ENCODE data around the gene CACUL1.
"Not testable (repeated sequence)": the region's sequence is repeated elsewhere in the genome, so short reads cannot be mapped to it uniquely, and the experiment has no call there.

Gene CACUL1

DNA sequence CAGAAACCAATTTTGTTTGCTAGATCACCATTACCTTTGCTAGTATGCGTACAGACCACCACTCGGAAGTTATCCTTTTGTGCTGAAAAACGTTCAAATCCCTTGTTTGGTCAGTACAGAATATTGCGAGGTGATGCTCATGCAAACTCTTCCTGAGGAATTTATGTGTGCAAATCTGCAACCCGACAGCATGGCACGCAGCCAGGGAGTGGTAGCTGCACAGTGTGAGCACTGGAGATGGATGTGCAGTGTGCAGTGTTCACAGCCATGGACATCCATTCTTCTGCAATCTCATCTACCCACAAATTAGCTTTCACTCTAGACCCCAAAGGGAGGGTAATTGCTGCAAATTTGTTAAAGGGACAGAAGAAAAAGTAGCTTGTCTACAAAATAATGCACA is 72.2 kb downstream of the CACUL1 start:
- no peak for DNase-seq

DNA sequence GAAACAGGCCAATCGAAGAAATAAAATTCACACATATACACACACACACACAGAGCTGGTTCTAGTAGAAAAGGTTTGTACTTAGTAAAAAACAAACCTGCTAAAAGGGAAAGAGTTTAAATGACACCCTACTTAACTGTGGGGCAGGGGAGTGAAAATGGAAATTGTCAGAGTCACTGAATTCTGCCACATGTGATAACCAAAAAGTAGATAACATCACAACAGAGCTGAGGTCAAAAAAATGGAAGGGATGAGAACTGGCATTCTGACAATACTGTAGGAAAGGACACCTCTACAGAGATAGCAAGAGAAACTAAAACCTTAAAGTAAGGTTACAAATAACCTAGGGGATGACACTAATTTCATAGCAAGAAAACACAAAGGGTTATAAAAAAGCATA is 74.6 kb downstream of the CACUL1 start:
- DNase-seq, result no peak

DNA sequence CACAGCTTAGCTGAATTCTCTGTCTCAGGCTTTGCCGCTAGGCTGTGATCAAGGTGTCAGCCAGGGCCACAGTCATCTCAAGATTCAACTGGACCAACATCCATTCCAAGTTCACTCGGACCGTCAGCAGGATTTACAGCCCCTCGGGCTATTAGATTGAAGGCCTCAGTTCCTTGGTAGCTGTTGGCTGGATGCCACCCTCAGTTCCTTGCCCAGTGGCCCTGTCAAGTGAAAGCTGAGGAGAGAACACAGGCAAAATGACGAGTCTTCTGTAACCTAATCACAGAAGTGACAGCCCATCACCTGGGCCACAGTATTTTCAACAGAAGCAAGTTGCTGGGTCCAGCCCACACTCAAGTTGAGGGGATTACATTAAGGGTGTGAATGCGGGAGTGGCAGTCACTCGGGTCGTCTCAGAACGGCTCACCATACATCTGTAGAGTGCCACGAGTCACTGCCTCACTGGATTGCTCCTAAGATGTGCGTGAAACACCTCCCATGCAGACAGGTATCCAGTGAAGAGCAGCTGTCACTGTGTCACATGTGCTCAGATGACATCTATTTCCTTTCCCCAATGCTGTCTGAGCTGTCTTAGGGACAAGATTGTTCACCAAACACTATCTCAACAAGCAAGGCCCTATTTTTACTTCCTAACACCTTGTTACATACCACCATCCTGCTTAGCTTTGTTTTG is 80.4 kb downstream of the CACUL1 start:
- DNase-seq, result no peak

DNA sequence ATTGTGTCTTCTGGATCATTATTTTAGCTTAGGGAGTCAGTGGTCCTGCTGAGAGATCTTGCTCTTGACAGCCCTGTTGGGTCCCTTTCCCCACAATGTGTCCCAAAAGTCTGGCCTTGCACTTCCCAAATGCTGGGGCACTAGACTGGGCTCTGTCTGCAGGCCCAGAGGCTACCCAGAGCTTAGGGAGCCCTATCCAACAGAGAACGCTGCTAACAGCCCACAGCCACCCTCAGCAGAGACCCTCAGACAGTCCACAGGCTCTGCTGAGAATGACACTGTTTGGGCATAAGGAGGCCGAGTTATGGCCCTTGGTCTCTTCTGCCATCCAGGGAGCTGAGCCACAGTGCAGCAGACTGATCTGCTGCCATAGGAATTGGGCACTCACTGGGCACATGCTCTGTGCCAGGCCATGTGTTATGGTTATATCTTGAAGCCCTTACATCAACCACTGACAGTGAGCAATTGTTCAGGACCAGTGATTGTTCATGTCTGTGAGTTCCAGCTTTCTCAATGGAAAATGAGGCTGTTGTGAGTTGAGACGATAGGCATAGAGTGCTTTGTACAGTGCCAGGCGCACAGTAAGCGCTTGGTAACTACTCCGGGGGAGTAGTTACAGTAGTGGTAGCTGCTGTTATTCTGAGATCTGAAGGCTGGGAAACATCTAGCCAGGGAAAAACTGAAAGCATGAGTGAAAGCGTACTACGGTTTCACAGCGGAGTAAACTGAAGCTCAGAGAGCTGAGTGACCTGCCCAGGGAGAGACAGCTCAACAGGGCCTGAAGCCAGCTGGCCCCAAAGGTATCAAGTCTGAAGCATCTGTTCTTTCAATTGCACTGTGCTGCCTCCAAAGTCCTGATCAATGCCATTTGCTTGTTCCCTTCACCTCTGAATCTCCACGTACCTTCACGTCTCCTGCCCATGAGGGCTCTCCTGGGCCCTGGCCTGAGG is 81.7 kb downstream of the CACUL1 start:
- DNase-seq, result no peak

- DNase-seq, result no peak
Observed at GRCh38 chr10:118672153-118672552, 82.6 kb downstream of the CACUL1 start.

DNA sequence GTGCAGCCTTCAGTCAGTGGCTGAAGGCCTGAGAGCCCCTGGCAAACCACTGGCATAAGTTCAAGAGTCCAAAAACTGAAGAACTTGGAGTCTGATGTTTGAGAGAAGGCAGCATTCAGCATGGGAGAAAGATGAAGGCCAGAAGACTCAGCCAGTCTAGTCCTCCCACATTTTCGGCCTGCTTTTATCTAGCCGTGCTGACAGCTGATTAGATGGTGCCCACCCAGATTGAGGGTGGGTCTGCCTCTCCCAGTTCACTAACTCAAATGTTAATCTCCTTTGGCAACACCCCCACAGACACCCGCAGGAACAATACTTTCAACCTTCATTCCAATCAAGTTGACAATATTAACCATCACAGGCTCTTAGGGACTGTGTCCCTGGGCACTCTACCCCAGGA is 83.5 kb downstream of the CACUL1 start:
- not testable (repeated sequence) for DNase-seq

DNA sequence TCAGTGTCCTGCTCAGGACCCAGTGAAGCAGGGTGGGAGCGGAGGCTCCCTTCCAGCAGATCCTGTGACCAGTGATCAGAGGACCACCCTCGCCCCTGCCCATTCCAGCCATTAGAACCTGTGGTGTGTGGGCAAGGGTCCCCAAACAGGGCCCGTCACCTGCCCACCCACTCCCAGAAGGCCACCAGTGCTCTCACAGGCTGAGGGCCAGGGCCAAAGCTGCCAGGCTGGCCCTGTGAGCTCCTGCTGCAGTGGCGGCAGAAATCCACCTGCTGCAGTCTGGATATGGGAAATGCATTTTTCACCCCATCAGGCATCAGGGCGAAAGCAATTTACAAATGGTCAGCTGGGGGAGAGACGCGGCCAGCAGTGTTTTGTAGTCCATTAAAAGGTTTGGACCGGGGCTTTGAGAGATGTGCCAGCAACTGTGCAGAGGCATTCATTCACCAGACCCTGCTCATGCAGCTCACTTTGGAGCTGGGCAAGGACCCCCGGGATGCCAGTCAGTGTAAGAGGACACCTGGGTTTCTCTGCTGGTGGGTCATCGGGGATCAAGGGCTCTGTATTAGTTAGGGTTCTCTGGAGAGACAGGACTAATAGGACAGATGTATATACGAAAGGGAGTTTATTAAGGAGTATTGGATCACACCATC is 84.2 kb downstream of the CACUL1 start:
- DNase-seq, result no peak

DNA sequence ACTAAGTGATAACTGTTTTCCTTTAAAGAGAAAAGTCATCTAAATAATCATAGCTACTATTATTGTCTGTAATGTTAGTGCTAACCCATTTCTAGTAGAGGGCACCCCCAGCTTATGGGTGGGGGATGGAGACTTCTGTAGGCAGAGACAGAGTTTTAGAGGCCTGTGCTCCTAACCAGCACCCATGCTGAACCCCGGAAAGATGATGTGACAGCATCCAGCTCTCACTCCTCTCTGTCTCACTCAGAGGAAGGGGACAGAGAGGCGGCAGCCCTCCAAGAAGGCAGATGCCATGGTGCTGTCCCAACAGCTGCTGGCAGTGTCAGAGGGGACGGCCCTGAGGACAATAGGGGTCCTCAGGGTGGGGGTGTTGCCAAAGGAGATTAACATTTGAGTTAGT is 84.9 kb downstream of the CACUL1 start:
- no peak for DNase-seq

DNA sequence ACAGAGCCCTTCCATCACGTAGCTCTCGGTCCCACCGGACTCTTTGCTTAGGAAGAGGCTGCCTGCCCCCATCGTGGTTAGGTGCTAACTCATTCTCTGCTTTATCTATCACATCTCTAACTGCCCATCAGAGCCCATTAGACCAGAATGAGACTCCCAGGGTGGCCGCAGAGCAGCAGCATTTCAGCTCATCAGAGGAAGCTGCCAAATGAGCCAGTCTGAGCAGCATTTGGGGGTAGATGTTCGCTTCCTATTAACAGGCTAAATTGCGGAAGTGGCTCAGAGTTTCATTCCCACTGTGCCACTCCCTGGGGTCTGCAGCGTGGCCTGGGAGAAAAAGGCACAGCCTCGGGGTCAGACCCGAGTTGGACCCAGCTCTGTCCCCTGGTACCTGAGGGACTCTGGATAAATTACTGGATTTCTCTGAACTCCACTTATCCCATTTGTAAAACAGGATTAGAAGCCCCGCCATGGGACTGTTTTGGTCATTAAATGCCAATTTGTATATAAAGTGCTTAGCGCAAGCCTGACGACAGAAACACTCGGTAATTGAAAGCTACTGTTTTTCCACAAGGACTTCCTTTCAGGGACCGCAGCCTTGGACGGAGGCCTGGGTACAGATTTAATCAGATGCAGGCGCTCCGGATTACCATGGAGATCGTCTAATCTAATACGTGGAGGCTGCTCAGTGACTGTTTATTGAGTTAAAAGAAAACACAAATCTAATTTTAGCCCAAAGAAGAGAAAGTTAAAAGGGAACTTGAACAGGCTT is 85.6 kb downstream of the CACUL1 start:
- no peak for DNase-seq

DNA sequence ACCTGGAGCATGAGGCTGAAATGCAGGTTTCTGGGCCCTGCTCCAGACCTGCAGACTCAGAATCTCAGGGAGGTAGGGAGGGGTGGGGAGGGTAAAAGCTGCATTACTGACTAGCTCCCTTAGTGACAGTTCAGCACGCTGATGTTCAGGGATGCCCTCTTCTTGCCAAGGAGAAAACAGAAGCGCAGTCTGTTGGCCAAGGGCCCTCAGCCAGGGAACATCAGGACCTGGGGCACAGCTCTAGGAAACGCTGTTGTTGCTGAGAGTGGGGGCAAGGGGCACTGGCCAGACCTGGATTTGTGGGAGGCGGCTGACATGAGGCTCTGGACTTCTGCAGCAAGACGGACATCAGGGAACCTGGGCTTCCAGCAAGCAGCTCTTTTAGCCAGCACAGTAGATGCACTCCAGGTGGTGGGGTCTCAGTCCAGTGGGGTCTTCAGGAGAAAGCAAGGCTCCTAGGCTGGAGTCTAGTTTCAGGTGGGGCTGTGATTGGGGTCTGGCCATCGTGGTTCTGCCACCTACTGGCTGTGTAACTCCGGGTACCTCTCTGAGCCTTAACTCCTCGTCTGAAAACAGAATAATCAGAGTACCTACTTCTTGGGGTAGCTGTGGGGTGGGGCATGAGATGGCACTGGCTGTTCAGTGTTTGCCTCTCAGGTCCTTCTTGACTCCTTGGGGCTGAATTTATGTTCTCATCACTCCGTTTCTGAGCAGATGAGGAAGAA is 86.4 kb downstream of the CACUL1 start:
- DNase-seq, result no peak

- DNase-seq, result no peak
Observed at GRCh38 chr10:118667732-118668131, 87.0 kb downstream of the CACUL1 start.

DNA sequence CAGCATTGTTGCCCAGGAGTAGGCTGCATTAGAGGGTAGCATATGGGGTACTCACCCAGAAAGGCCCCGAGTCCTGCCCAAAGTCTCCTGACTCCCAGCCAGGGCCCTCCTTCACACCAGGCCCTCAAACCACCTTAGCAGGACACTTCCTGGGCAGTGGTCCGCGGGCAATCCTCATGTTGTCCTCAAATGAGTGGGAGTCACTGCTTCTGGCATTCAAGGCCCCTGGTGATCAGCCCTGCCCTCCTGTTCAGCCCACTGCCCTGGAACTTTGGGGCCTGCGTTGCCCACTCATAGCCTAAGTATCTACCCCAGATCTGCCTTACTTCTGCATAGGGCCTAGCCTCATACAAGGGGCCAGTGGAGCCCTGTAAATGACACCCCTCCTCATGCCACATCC is 88.4 kb downstream of the CACUL1 start:
- DNase-seq, result no peak

GRCh38 chr10:118664321-118664720 is 90.4 kb downstream of the CACUL1 start:
- no peak for DNase-seq

GRCh38 chr10:118663176-118663575 is 91.6 kb downstream of the CACUL1 start:
- no peak for DNase-seq

- DNase-seq, result no peak
Observed at GRCh38 chr10:118662228-118663035, 92.3 kb downstream of the CACUL1 start.

DNA sequence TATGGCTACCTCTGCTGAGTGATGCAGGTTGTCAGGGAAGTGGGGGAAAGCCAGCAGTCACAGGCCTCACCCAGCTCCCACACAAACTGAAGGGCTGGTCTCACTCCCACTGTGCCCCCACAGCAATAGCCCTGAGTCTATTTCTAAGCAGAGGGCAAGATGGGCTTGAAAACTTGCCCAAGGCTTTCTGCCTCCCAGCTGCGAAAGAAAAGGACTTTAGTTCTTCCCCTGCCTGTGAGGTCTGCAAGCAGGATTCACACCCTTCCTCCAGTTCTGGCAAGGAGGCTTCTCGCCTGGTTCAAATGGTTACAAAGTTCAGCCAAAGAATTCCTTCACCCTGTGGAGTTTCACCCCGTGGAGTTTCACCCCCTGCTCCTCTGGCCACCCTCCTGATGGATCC is 96.0 kb downstream of the CACUL1 start:
- no peak for DNase-seq

DNA sequence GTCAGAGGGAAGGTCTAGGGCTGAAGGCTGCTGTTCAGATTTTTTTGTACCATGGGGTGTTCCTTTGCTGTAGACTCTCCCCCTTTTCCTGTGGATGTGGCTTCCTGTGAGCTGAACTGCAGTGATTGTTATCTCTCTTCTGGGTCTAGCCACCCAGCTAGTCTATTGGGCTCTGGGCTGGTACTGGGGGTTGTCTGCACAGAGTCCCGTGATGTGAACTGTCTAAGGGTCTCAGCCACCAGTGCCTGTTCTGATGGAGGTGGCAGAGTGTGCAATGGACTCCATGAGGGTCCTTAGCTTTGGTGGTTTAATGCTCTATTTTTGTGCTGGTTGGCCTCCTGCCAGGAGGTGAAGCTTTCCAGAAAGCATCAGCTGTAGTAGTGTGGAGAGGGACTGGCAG is 96.6 kb downstream of the CACUL1 start:
- not testable (repeated sequence) for DNase-seq

- DNase-seq, result not testable (repeated sequence)
Observed at GRCh38 chr10:118645294-118645693, 109.5 kb downstream of the CACUL1 start.

DNA sequence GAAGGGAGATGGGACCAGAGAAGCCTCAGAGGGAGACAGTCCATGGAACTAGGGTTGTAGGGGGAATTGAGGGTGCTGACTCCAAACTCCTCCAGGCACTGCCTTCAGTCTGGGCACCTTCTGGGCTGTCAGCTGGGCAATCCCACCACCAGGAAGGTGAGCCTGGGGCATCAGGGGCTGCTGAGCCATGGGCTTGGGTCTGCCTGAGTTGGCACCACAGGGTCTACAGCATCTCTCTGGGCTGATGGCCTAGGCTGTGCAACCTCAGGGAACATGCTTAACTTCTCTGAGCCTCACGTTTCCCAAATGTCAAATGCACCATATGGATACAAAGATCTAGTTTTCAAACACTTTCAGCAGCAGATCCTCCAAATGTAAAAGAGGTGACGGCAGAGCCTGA is 112.5 kb downstream of the CACUL1 start:
- no peak for DNase-seq

DNA sequence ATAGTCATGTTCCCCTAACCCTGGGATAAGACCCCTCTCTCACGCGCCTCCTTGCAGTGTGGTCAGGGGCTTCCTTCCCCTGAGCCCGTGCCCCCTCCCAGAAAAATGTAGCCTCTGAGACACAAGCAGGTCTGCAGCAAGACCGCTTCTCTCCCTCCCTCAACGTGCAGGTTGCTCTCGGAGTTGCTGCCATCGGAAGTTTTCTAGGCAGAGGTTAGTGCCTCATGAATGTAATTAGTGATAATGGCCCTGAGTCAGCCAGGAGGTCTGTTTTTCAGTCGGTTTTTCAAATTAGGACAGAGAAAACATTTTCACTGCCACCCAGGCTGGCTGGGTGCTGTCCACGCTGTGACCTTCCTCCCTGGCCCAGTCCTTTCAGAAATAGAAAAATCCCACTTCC is 116.1 kb downstream of the CACUL1 start:
- DNase-seq, result no peak

GRCh38 chr10:118635674-118636402 is 118.9 kb downstream of the CACUL1 start:
- DNase-seq, result no peak

Measured in stimulated activated CD4-positive, alpha-beta T cell treated with anti-CD3 and anti-CD28 coated beads, Interleukin-2, amount 100 ng/mL, for 48 hours (primary cell).